ENCODE results near the gene RASSF7. TPM values are rescaled to one million over a fixed set of nuclear protein-coding genes. Genes with fewer than 3 reads are reported as not detected.

The RASSF7 gene
- total and polyA plus RNA-seq, 7 donors: 0.65 to 1.4 (median 0.92) TPM; not detected in 1

GRCh38 chr11:545171-545570, 15.6 kb upstream of the RASSF7 start:
- no peaks in the 10 kb centered on the region for H3K27me3 ChIP-seq (ENCODE audit: insufficient read depth in 3 of 3, low read length in 2 of 3)
- H3K27ac ChIP-seq: no peak overlapping the region
- 81 to 84% (median 83%) methylated on average over 10 to 11 of the region's 11 CpGs for WGBS, 3 donors
- intact Hi-C loops (cut with DNase I): no loop called here
- no peaks in the 10 kb centered on the region for H3K4me1 ChIP-seq
- no peaks in the 10 kb centered on the region for H3K9me3 ChIP-seq
- ATAC-seq: no peak
- TF ChIP-seq CTCF (IDR thresholded peaks at IDR 0.05): no peak
- H3K36me3 ChIP-seq (ENCODE audit: insufficient read depth in 1 of 2, low read depth in 1 of 2): no peaks in the 10 kb centered on the region
- DNase-seq: peak in 1 of 2 donors; percentile 6
- no peak overlapping the region for H3K4me3 ChIP-seq

- ATAC-seq: no peak
- H3K27me3 ChIP-seq (ENCODE audit: insufficient read depth in 3 of 3, low read length in 2 of 3): peaks cover 0 to 25% (median 7%) of the 10 kb centered on the region in 3 donors
- TF ChIP-seq CTCF (IDR thresholded peaks at IDR 0.05): no peak
- intact Hi-C loops (cut with DNase I): no loop called here
- DNase-seq: peak in 1 of 2 donors; percentile 9
- WGBS, 3 donors: 73 to 81% (median 76%) methylated on average over 30 to 32 of the region's 32 CpGs
- H3K4me1 ChIP-seq: no peaks in the 10 kb centered on the region
- H3K4me3 ChIP-seq: no peak overlapping the region
- H3K9me3 ChIP-seq: no peaks in the 10 kb centered on the region
- H3K27ac ChIP-seq: no peak overlapping the region
- no peaks in the 10 kb centered on the region for H3K36me3 ChIP-seq (ENCODE audit: insufficient read depth in 1 of 2, low read depth in 1 of 2)
These were observed 11.8 kb upstream of the RASSF7 start for GRCh38 chr11:548700-549603.

GRCh38 chr11:550021-550745, 10.6 kb upstream of the RASSF7 start:
- ATAC-seq (no peak), DNase-seq (peak in 1 of 2 donors; percentile 16)
- no peak overlapping the region for H3K27ac ChIP-seq
- H3K9me3 ChIP-seq: no peaks in the 10 kb centered on the region
- intact Hi-C loops (cut with DNase I): no loop called here
- no peak overlapping the region for H3K4me3 ChIP-seq
- no peaks in the 10 kb centered on the region for H3K36me3 ChIP-seq (ENCODE audit: insufficient read depth in 1 of 2, low read depth in 1 of 2)
- H3K27me3 ChIP-seq (ENCODE audit: insufficient read depth in 3 of 3, low read length in 2 of 3): peaks cover 0 to 35% (median 13%) of the 10 kb centered on the region in 3 donors
- TF ChIP-seq CTCF (IDR thresholded peaks at IDR 0.05): no peak
- WGBS, 3 donors: 94 to 98% (median 95%) methylated on average over 25 of the region's 25 CpGs
- peaks cover 5% of the 10 kb centered on the region for H3K4me1 ChIP-seq

- peaks cover 0 to 41% (median 19%) of the 10 kb centered on the region in 3 donors for H3K27me3 ChIP-seq (ENCODE audit: insufficient read depth in 3 of 3, low read length in 2 of 3)
- WGBS, 3 donors: 75 to 85% (median 82%) methylated on average over 3 to 5 of the region's 5 CpGs
- intact Hi-C loops (cut with DNase I): no loop called here
- no peak for ATAC-seq
- no peak overlapping the region for H3K27ac ChIP-seq
- no peaks in the 10 kb centered on the region for H3K36me3 ChIP-seq (ENCODE audit: insufficient read depth in 1 of 2, low read depth in 1 of 2)
- DNase-seq: peak in 1 of 2 donors; percentile 7
- no peak for TF ChIP-seq CTCF (IDR thresholded peaks at IDR 0.05)
- peaks cover 5% of the 10 kb centered on the region for H3K4me1 ChIP-seq
- H3K4me3 ChIP-seq: no peak overlapping the region
- H3K9me3 ChIP-seq: no peaks in the 10 kb centered on the region
These were observed 10.1 kb upstream of the RASSF7 start for GRCh38 chr11:550746-551085.
